Esophagus squamous epithelium (tissue), 5 donors: Measurements from ENCODE around the gene RHBDL2. TPM values are rescaled to one million over a fixed set of nuclear protein-coding genes. Genes with fewer than 3 reads are reported as not detected.

Source experiments
- DNase-seq: peaks from one replicate; lab custom pipeline; 2025; lab: John Stamatoyannopoulos, UW
- H3K27ac ChIP-seq, 4 donors: fragments of 200-600 bp; sonication (generic); one replicate each; pipeline ENCODE4 v1.5.1; 2016 to 2019; ENCODE audit warnings: mild to moderate bottlenecking in 1 of 4
- H3K27me3 ChIP-seq, 4 donors: fragments of 200-600 bp; sonication (generic); 1 replicate in 3 of 4; 2 replicates in 1 of 4; pipeline versions ENCODE4 v1.5.1 to v1.6.0; 2017 to 2021; ENCODE audit warnings: antibody characterized with exemption in 1 of 4
- H3K36me3 ChIP-seq, 3 donors: fragments of 200-600 bp; sonication (generic); one replicate each; pipeline ENCODE4 v1.5.1; 2016 to 2019
- H3K4me1 ChIP-seq, 3 donors: fragments of 200-600 bp; sonication (generic); one replicate each; pipeline ENCODE4 v1.5.1; 2017 to 2019
- H3K4me3 ChIP-seq, 4 donors: fragments of 200-600 bp; sonication (generic); 1 replicate in 3 of 4; 2 replicates in 1 of 4; pipeline ENCODE4 v1.5.1; 2016 to 2019; ENCODE audit warnings: mild to moderate bottlenecking in 2 of 4, moderate library complexity in 1 of 4
- H3K9me3 ChIP-seq, 3 donors: fragments of 200-600 bp; sonication (generic); one replicate each; pipeline ENCODE4 v1.5.1; 2016 to 2019
- POLR2A ChIP-seq, 4 donors: fragments of 450-650 bp; IDR thresholded peaks; one replicate each; pipeline ENCODE4 v1.6.1; 2017; ENCODE audit warnings: antibody characterized with exemption in 4 of 4, mild to moderate bottlenecking in 4 of 4, moderate library complexity in 3 of 4
- WGBS, 2 donors: methylation state at CpG; one replicate each; pipeline ENCODE4 v1.1.5; 2018; 5-methylcytosine and 5-hydroxymethylcytosine counted together
- intact Hi-C: fragments of 100-400 bp; cut with DNase I; formaldehyde crosslinking; loops from one replicate; pipeline ENCODE4 v1.15.0; 2022
- total RNA-seq, 4 donors: library from RNA; depleted of rRNA; stranded (reverse); fragments of >200 nt; gene quantifications; one replicate each; pipeline ENCODE4 v1.1.0, GENCODE V29; 2016
- TF ChIP-seq, protein P1 (sequence below), 6 experiments: fragments of 450-650 bp in 4 of 6; fragments of 200-600 bp in 2 of 6; sonication (generic) in 2 of 6; IDR thresholded peaks; one replicate each; pipeline ENCODE4 v1.5.1; 2016 to 2019; ENCODE audit warnings: antibody characterized with exemption in 6 of 6, mild to moderate bottlenecking in 4 of 6, moderate library complexity in 4 of 6
- donor health status: DM: yes; HTN: yes; CAD: no.

RHBDL2 gene
- total RNA-seq, 4 donors from 2014 or later: 11.6 to 23.0 (median 17.4) TPM

DNA sequence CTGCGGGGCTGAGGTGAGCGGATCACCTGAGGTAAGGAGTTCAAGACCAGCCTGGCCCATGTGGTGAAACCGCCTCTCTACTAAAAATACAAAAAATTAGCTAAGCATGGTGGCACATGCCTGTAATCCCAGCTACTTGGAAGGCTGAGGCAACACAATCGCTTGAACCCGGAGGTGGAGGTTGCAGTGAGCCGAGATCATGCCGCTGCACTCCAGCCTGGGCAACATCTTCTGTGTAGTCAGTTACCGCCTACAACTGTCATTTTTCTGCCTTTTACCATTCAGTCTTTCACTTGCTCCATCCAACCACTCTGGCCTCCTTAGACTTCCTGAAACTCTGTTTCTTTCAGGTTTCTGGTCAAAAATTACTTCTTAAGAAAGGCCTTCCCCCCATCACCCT is 70.6 kb downstream of the RHBDL2 start:
- Histone ChIP-seq H3K27ac (no peak overlapping the region), H3K9me3 (no peaks in the 10 kb centered on the region), H3K4me1 (peaks cover 9 to 27% (median 11%) of the 10 kb centered on the region in 3 donors), H3K27me3 (no peaks in the 10 kb centered on the region), H3K4me3 (no peak overlapping the region), H3K36me3 (peaks cover 0 to 12% (median 0%) of the 10 kb centered on the region in 3 donors)
- intact Hi-C loops: loop anchor here (10.0 kb wide), 1 partner anchor 224 kb away; no protein-coding TSS in a partner anchor
- DNase-seq: no peak
- TF ChIP-seq POLR2A (IDR thresholded peaks at IDR 0.05): no peak
- TF ChIP-seq, protein P1, sequence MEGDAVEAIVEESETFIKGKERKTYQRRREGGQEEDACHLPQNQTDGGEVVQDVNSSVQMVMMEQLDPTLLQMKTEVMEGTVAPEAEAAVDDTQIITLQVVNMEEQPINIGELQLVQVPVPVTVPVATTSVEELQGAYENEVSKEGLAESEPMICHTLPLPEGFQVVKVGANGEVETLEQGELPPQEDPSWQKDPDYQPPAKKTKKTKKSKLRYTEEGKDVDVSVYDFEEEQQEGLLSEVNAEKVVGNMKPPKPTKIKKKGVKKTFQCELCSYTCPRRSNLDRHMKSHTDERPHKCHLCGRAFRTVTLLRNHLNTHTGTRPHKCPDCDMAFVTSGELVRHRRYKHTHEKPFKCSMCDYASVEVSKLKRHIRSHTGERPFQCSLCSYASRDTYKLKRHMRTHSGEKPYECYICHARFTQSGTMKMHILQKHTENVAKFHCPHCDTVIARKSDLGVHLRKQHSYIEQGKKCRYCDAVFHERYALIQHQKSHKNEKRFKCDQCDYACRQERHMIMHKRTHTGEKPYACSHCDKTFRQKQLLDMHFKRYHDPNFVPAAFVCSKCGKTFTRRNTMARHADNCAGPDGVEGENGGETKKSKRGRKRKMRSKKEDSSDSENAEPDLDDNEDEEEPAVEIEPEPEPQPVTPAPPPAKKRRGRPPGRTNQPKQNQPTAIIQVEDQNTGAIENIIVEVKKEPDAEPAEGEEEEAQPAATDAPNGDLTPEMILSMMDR (IDR thresholded peaks at IDR 0.05): no peak
- 84 to 87% methylated on average over 8 of the region's 8 CpGs for WGBS, 2 donors

DNA sequence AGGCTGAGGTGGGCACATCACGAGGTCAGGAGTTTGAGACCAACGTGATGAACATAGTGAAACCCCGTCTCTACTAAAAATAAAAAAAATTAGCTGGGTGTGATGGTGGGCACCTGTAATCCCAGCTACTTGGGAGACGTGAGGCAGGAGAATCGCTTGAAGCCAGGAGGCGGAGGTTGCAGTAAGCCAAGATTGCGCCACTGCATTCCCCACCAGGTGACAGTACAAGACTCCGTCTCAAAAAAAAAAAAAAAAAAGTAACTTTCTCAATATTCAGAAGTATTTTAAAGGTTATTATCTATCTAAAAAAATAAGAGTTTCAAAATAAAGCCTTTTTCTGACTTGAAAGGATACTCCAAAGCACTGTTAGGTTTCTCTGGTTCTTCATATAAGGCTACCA is 74.4 kb downstream of the RHBDL2 start:
- H3K9me3 ChIP-seq: no peaks in the 10 kb centered on the region
- no peak for DNase-seq
- H3K27ac ChIP-seq: no peak overlapping the region
- peaks cover 0 to 41% (median 0%) of the 10 kb centered on the region in 3 donors for H3K36me3 ChIP-seq
- no peak overlapping the region for H3K4me3 ChIP-seq
- WGBS, 2 donors: 84 to 91% methylated on average over 8 of the region's 8 CpGs
- TF ChIP-seq, protein P1 (IDR thresholded peaks at IDR 0.05): no peak
- TF ChIP-seq POLR2A (IDR thresholded peaks at IDR 0.05): no peak
- no peaks in the 10 kb centered on the region for H3K27me3 ChIP-seq
- intact Hi-C loops: no loop called here
- H3K4me1 ChIP-seq: peaks cover 2 to 27% (median 3%) of the 10 kb centered on the region in 3 donors

DNA sequence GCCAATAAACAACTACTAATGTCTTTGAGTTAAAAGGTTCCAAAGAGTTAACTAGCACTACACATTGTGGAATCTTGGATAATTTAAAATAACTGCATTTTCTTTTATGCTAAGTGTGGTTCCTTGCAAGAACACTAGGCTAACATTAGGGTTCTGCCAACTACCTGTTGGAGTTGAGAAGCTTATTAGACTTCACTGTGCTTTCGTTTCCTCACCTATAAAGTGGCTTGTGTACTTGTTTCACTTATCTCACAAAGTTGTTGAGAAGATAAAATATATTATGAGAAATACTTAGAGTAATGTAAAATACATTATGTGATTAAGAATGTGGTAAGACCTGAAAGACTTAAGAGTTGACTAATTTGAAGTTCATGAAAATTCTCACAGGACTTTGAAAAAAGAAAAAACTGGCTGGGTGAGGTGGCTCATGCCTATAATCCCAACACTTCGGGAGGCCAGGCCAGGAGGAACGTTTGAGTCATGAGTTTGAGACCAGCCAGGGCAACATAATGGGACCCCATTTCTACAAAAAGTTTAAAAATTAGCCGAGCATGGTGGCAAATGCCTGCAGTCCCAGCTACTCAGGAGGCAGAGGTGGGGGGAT is 76.4 kb downstream of the RHBDL2 start:
- Histone ChIP-seq H3K4me3 (no peak overlapping the region), H3K36me3 (peaks cover 0 to 45% (median 0%) of the 10 kb centered on the region in 3 donors), H3K4me1 (peaks cover 2 to 38% (median 7%) of the 10 kb centered on the region in 3 donors), H3K9me3 (no peaks in the 10 kb centered on the region), H3K27ac (no peak overlapping the region), H3K27me3 (no peaks in the 10 kb centered on the region)
- 60 to 68% methylated on average over 4 of the region's 4 CpGs for WGBS, 2 donors
- TF ChIP-seq POLR2A (IDR thresholded peaks at IDR 0.05): no peak
- TF ChIP-seq, protein P1 (IDR thresholded peaks at IDR 0.05): peak in 1 of 6 experiments; percentile 14
- no peak for DNase-seq
- intact Hi-C loops: no loop called here

DNA sequence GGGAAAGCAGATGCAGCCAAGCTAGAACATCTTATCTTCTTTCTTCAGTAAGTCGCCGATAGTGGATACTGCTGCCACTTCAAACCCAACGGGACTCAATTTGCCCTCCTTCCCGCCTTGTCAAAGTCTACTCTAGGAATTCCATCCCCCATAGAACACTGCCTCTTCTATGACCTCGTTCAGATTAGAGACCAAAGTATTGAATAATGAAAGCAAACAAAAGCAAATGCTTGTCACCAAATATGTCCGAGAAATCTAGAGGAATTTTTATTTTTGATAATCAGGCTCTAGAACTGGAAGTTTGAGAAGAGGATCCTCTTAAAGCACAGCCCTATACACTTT is 81.2 kb downstream of the RHBDL2 start:
- intact Hi-C loops: no loop called here
- Histone ChIP-seq H3K36me3 (peaks cover 0 to 48% (median 0%) of the 10 kb centered on the region in 3 donors), H3K9me3 (no peaks in the 10 kb centered on the region), H3K27ac (peak overlapping the region; percentile 96 to 98 (median 98)), H3K4me3 (peak overlapping the region; percentile 69 to 93 (median 92)), H3K4me1 (peaks cover 15 to 66% (median 19%) of the 10 kb centered on the region in 3 donors), H3K27me3 (no peaks in the 10 kb centered on the region)
- TF ChIP-seq, protein P1 (IDR thresholded peaks at IDR 0.05): no peak
- TF ChIP-seq POLR2A (IDR thresholded peaks at IDR 0.05): no peak
- 2 to 9% methylated on average over 6 of the region's 6 CpGs for WGBS, 2 donors
- no peak for DNase-seq

DNA sequence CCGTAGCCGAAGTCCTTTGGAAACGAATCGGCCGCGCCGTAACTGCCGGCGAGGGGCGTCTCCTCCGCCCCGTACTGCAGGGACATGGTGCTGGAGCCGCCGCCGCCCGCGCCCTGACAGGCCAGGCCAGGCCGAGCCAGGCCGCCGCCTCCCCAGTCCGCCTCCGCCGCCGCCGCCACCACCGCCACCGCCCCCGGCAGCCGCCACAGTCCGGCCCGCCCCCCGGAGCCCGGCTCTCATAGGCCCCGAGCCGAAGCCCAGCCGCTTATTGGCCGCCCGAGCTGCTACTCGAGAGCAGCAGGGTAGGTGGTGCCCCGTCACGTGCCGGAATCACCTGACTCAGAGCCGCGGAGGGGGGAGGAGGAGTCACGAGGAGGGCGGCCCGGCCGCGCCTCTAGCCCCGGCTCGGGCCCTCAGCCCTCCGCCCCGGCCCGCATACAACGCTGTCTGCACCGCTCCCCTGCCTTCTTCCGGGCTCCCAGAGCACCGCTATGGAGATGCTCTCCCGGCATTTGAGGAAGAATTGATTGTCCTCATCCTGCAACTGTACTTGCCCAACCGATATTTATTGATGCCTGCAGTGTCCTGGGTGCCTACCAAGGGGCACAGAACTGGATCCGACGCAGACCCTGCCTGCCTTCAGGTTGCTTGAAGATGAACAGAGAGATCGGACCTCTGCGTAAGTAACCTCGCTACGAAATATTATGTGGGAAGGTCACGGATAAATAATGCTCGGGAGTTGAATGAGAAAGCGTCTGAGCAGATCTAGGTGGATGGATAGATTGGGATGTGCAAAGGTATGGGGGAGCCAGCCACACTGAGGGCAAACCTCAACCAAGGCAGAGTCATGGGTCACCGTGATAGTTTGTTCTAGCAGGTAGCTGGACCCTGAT is 81.8 kb downstream of the RHBDL2 start, which contains the start of gene RRAGC:
TSS of gene RRAGC (minus strand) at position 212 of the 893 bp plus-strand sequence. CDS start at position 86, 126 bp downstream.
- Histone ChIP-seq H3K9me3 (no peaks in the 10 kb centered on the region), H3K36me3 (peaks cover 0 to 51% (median 0%) of the 10 kb centered on the region in 3 donors), H3K27me3 (no peaks in the 10 kb centered on the region), H3K27ac (peak within 1 kb of the TSS; percentile 96 to 98 (median 98)), H3K4me3 (peak within 1 kb of the TSS; percentile 69 to 93 (median 92)), H3K4me1 (peaks cover 15 to 66% (median 19%) of the 10 kb centered on the region in 3 donors)
- intact Hi-C loops: no loop called here
- 0% methylated on average over 10 to 11 of the region's 70 CpGs for WGBS, 2 donors
- DNase-seq: peak; percentile 98
- TF ChIP-seq, protein P1 (IDR thresholded peaks at IDR 0.05): peak in 2 of 6 experiments; percentile 2 to 24
- TF ChIP-seq POLR2A (IDR thresholded peaks at IDR 0.05): peak in 2 of 4 donors; percentile 57 to 71
